OCI-LY3 (cell line): ENCODE results near the gene THOC6.

Experiments used
- EZH2phosphoT487 ChIP-seq: fragments of 200-600 bp; shearing (Covaris generic); IDR thresholded peaks from 2 replicates; pipeline ENCODE4 v1.6.1; 2018; ENCODE audit warnings: antibody characterized with exemption, mixed run types, low read depth
- TF ChIP-seq, protein P1 (sequence below): fragments of 200-600, 300-600 bp; sonication (generic); IDR thresholded peaks from 2 replicates; pipeline ENCODE4 v1.5.1; 2014; ENCODE audit warnings: antibody characterized with exemption, low read length, low read depth

GRCh38 chr16:3013491-3013951 lies 10.3 kb upstream of the THOC6 start:
- TF ChIP-seq, protein P1, sequence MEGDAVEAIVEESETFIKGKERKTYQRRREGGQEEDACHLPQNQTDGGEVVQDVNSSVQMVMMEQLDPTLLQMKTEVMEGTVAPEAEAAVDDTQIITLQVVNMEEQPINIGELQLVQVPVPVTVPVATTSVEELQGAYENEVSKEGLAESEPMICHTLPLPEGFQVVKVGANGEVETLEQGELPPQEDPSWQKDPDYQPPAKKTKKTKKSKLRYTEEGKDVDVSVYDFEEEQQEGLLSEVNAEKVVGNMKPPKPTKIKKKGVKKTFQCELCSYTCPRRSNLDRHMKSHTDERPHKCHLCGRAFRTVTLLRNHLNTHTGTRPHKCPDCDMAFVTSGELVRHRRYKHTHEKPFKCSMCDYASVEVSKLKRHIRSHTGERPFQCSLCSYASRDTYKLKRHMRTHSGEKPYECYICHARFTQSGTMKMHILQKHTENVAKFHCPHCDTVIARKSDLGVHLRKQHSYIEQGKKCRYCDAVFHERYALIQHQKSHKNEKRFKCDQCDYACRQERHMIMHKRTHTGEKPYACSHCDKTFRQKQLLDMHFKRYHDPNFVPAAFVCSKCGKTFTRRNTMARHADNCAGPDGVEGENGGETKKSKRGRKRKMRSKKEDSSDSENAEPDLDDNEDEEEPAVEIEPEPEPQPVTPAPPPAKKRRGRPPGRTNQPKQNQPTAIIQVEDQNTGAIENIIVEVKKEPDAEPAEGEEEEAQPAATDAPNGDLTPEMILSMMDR, result no peak
- no peak for TF ChIP-seq EZH2phosphoT487
